HCT116 (cell line): ENCODE measurements around the gene ZNF473. TPM values are rescaled to one million over a fixed set of nuclear protein-coding genes. Genes with fewer than 3 reads are reported as not detected.

ENCODE experiments used
- ATAC-seq: fragments of 200-7000 bp; cut with Tn5 transposase; 2 replicates; pipeline ENCODE4 v1.9.1; 2020; ENCODE audit warnings: mild to moderate bottlenecking, moderate library complexity
- BruUV-seq: library from RNA; stranded (reverse); fragments of 400-500 nt; replicated peaks from 2 replicates; lab custom pipeline; 2021; lab: Mats Ljungman, UMichigan
- CTCF ChIA-PET: fragments of 300-600 bp; sonication (Branson Sonifier 250); formaldehyde crosslinking; loops from one replicate; lab custom pipeline; 2021; ENCODE audit warnings: antibody characterized with exemption; lab: Charles Lee
- POLR2A ChIA-PET: fragments of 300-600, 350-600 bp; sonication (Branson Sonifier 250); formaldehyde crosslinking; loops from one replicate; lab custom pipeline; 2021; ENCODE audit warnings: antibody characterized with exemption; lab: Charles Lee
- RAD21 ChIA-PET, 2 experiments: fragments of 300-600 bp; sonication (Branson Sonifier 250); formaldehyde crosslinking; loops; one replicate each; lab custom pipeline; 2023; ENCODE audit warnings: low total read pairs in 2 of 2; ENCODE audit not compliant: uncharacterized antibody in 2 of 2, unreplicated experiment in 2 of 2, low non-redundant PET in 1 of 2; lab: Charles Lee
- DNase-seq: peaks from one replicate; pipeline ENCODE4 v3.0.0-alpha.2; 2010; ENCODE audit warnings: low read depth, low spot score
- H2AFZ ChIP-seq: fragments of 200-600 bp; shearing (Covaris generic), sonication (generic); 2 replicates; pipeline ENCODE4 v1.6.1; 2017; ENCODE audit warnings: low read depth, mixed run types, mixed read lengths, antibody characterized with exemption, low read length; ENCODE audit not compliant: poor library complexity, severe bottlenecking
- H3K27ac ChIP-seq: 2 replicates; pipeline ENCODE4 v1.5.1; 2012; ENCODE audit warnings: low read depth, low read length
- H3K27me3 ChIP-seq: fragments of 200-600 bp; sonication (generic); 2 replicates; pipeline ENCODE4 v1.6.1; 2016; ENCODE audit warnings: mixed run types, low read length, mixed read lengths; ENCODE audit not compliant: insufficient read depth
- H3K36me3 ChIP-seq, 2 experiments: fragments of 200-500 bp in 1 of 2; fragments of 200-600 bp in 1 of 2; sonication (Bioruptor generic) in 1 of 2; sonication (generic) in 1 of 2; 2 replicates each; pipeline versions ENCODE4 v1.5.1 to v1.6.1; 2014 to 2016; ENCODE audit warnings: low read length in 2 of 2, inconsistent platforms in 1 of 2, mixed read lengths in 1 of 2, mixed run types in 1 of 2; ENCODE audit not compliant: insufficient read depth in 2 of 2, control insufficient read depth in 1 of 2
- H3K4me1 ChIP-seq, 2 experiments: fragments of 200-600 bp in 1 of 2; sonication (generic) in 1 of 2; 2 replicates each; pipeline versions ENCODE4 v1.5.1 to v1.6.1; 2012 to 2017; ENCODE audit warnings: low read length in 2 of 2, inconsistent platforms in 1 of 2, mild to moderate bottlenecking in 1 of 2, mixed read lengths in 1 of 2, mixed run types in 1 of 2, moderate library complexity in 1 of 2; ENCODE audit not compliant: insufficient read depth in 2 of 2, control insufficient read depth in 1 of 2
- H3K4me2 ChIP-seq: fragments of 200-600 bp; sonication (generic); 2 replicates; pipeline ENCODE4 v1.6.1; 2017; ENCODE audit warnings: mixed run types, low read length, mixed read lengths
- H3K4me3 ChIP-seq, 2 experiments: fragments of 200-600 bp in 1 of 2; sonication (generic) in 1 of 2; replicated peaks in 1 of 2; 2 replicates each; pipeline ENCODE4 v1.5.1; 2011 to 2016; ENCODE audit warnings: low read length in 2 of 2, control low read depth in 1 of 2, low read depth in 1 of 2, mild to moderate bottlenecking in 1 of 2, mixed read lengths in 1 of 2, mixed run types in 1 of 2
- H3K79me2 ChIP-seq: fragments of 200-600 bp; sonication (generic); 2 replicates; pipeline ENCODE4 v1.6.1; 2017; ENCODE audit warnings: mild to moderate bottlenecking, mixed run types, low read length, moderate library complexity, mixed read lengths; ENCODE audit not compliant: insufficient read depth
- H3K9ac ChIP-seq: fragments of 200-600 bp; sonication (generic); 2 replicates; pipeline ENCODE4 v1.6.1; 2016; ENCODE audit warnings: low read length, mixed read lengths
- H3K9me2 ChIP-seq: fragments of 200-600 bp; sonication (generic), shearing (Covaris generic); 2 replicates; pipeline ENCODE4 v1.6.1; 2017; ENCODE audit warnings: mixed run types, mild to moderate bottlenecking, moderate library complexity; ENCODE audit not compliant: insufficient read depth
- H3K9me3 ChIP-seq, 2 experiments: fragments of 200-500 bp in 1 of 2; fragments of 200-600 bp in 1 of 2; sonication (Bioruptor generic) in 1 of 2; sonication (generic) in 1 of 2; 2 replicates each; pipeline ENCODE4 v1.6.1; 2014 to 2017; ENCODE audit warnings: low read length in 2 of 2, mixed read lengths in 2 of 2, inconsistent platforms in 1 of 2, low read depth in 1 of 2, mild to moderate bottlenecking in 1 of 2, mixed run types in 1 of 2, moderate library complexity in 1 of 2; ENCODE audit not compliant: control insufficient read depth in 1 of 2, insufficient read depth in 1 of 2
- H4K20me1 ChIP-seq: fragments of 200-600 bp; sonication (generic), shearing (Covaris generic); 2 replicates; pipeline ENCODE4 v1.6.1; 2017; ENCODE audit warnings: mixed run types, mild to moderate bottlenecking, moderate library complexity; ENCODE audit not compliant: insufficient read depth
- EGR1 ChIP-seq: IDR thresholded peaks from 2 replicates; pipeline ENCODE4 v1.6.1; 2012; ENCODE audit warnings: low read depth
- EZH2 ChIP-seq: fragments of 200-600 bp; sonication (generic); IDR thresholded peaks from 2 replicates; pipeline ENCODE4 v1.6.1; 2017; ENCODE audit warnings: antibody characterized with exemption, mixed run types
- EZH2phosphoT487 ChIP-seq: fragments of 200-600 bp; IDR thresholded peaks from 2 replicates; pipeline ENCODE4 v1.6.1; 2018; ENCODE audit warnings: antibody characterized with exemption, borderline replicate concordance
- FOSL1 ChIP-seq: IDR thresholded peaks from 2 replicates; pipeline ENCODE4 v1.6.1; 2012; ENCODE audit warnings: low read depth
- RAD21 ChIP-seq: IDR thresholded peaks from 2 replicates; pipeline ENCODE4 v1.6.1; 2012; ENCODE audit warnings: low read depth, mild to moderate bottlenecking
- REST ChIP-seq: IDR thresholded peaks from 2 replicates; pipeline ENCODE4 v1.6.1; 2012; ENCODE audit warnings: low read depth
- SIN3A ChIP-seq: IDR thresholded peaks from 2 replicates; pipeline ENCODE4 v1.6.1; 2012; ENCODE audit warnings: low read depth
- SP1 ChIP-seq: IDR thresholded peaks from 2 replicates; pipeline ENCODE4 v1.6.1; 2012; ENCODE audit warnings: low read depth
- TCF7L2 ChIP-seq: IDR thresholded peaks from 2 replicates; pipeline ENCODE4 v1.7.0; 2011; ENCODE audit warnings: borderline replicate concordance, inconsistent platforms; ENCODE audit not compliant: insufficient read depth, insufficient read length; ENCODE audit errors: extremely low read depth
- YY1 ChIP-seq: IDR thresholded peaks from 2 replicates; pipeline ENCODE4 v1.6.1; 2011; ENCODE audit warnings: low read length, low read depth, moderate library complexity, mild to moderate bottlenecking; ENCODE audit not compliant: insufficient replicate concordance; ENCODE audit errors: extremely low read depth
- ZFX ChIP-seq: fragments of 450-650 bp; IDR thresholded peaks from 2 replicates; pipeline ENCODE4 v1.6.1; 2017
- ZNF274 ChIP-seq: fragments of 200-500 bp; sonication (Bioruptor generic); IDR thresholded peaks from 2 replicates; pipeline ENCODE4 v1.6.1; 2014; ENCODE audit warnings: mild to moderate bottlenecking, low read depth, low read length, inconsistent platforms
- intact Hi-C: fragments of 100-400 bp; cut with micrococcal nuclease; formaldehyde crosslinking; loops from 2 replicates; pipeline ENCODE4 v1.10.0; 2022
- total RNA-seq: library from RNA; stranded (reverse); gene quantifications from one replicate; pipeline ENCODE4 v1.2.1, GENCODE V29; 2021; ENCODE audit not compliant: unreplicated experiment

ZNF473 gene
- total RNA-seq, 1 experiment from 2014 or later, result 19.8 TPM

DNA sequence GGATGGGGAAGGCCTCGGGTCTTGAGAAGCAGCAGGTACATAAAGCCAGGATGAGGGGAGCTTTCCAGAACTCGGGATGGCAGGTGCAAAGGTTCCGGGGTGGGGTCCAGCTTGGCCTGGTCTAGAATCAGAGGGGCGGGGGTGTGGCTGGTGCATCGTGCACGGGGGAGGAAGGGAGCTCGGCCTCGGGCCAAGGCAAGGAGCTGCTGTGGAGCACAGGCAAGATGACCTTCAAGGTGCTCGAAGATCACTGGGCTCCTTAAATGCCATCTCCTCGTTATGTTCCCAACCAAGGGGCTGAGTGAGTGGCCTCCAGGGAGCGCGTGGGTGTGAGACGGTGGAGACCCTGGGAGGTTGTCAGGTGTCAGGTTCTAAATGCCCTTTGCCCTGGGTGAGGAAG, 48.7 kb upstream of the ZNF473 start:
- no peak for DNase-seq
- TF ChIP-seq RAD21, result no peak
- no peak for TF ChIP-seq EGR1
- no peak for TF ChIP-seq SIN3A
- TF ChIP-seq TCF7L2, result no peak
- TF ChIP-seq EZH2phosphoT487, result no peak
- no peak for TF ChIP-seq ZFX
- no peak for TF ChIP-seq EZH2
- TF ChIP-seq SP1, result no peak
- no peak for TF ChIP-seq FOSL1
- TF ChIP-seq REST, result no peak
- no peak for TF ChIP-seq ZNF274
- TF ChIP-seq YY1, result no peak
- no TSS peak for BruUV-seq
- H3K4me1 ChIP-seq, result no peaks in the 10 kb centered on the region
- no peak overlapping the region for H2AFZ ChIP-seq
- POLR2A ChIA-PET, result no interaction called here
- H3K79me2 ChIP-seq, result no peaks in the 10 kb centered on the region
- no peaks in the 10 kb centered on the region for H3K9me2 ChIP-seq
- RAD21 ChIA-PET, result no interaction called here
- CTCF ChIA-PET, result no interaction called here
- H3K4me2 ChIP-seq, result no peak overlapping the region
- no peaks in the 10 kb centered on the region for H3K9me3 ChIP-seq
- intact Hi-C loops, result no loop called here
- no peaks in the 10 kb centered on the region for H4K20me1 ChIP-seq
- no peak for ATAC-seq
- no peak overlapping the region for H3K27ac ChIP-seq
- no peaks in the 10 kb centered on the region for H3K27me3 ChIP-seq
- no peak overlapping the region for H3K4me3 ChIP-seq
- H3K36me3 ChIP-seq, result peaks cover 0 to 2% of the 10 kb centered on the region in 2 experiments; a peak in 1 of 4 replicates
- no peak overlapping the region for H3K9ac ChIP-seq
